HG02852 (cell line): Measurements from ENCODE around the gene NUAK1.

Experiments used
- ATAC-seq: cut with Tn5 transposase; IDR thresholded peaks from one replicate; pipeline ENCODE4 v1.9.1; 2021; ENCODE audit warnings: mild to moderate bottlenecking, moderate library complexity; ENCODE audit not compliant: unreplicated experiment

The NUAK1 gene

GRCh38 chr12:106132175-106133135 lies 6.3 kb downstream of the NUAK1 start:
- ATAC-seq, result no peak

DNA sequence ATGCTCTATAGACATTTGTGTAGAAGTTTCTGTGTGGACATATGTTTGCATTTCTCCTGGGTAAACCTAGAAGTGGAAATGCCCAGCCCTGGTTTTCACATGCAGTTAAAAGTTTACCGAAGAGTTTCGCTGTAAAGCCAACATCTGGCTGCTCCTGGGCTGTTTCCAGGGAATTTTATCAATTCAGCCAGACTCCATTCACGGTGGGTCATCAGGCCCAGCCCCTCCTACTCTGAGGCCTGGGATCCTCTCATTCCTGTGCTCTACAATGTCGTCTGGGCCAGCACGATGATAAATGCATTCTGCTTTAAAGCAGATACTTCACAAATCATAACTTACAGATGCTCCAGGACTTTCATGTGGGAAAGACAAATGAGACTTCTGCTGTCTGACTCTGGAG lies 7.1 kb downstream of the NUAK1 start:
- ATAC-seq, result no peak

DNA sequence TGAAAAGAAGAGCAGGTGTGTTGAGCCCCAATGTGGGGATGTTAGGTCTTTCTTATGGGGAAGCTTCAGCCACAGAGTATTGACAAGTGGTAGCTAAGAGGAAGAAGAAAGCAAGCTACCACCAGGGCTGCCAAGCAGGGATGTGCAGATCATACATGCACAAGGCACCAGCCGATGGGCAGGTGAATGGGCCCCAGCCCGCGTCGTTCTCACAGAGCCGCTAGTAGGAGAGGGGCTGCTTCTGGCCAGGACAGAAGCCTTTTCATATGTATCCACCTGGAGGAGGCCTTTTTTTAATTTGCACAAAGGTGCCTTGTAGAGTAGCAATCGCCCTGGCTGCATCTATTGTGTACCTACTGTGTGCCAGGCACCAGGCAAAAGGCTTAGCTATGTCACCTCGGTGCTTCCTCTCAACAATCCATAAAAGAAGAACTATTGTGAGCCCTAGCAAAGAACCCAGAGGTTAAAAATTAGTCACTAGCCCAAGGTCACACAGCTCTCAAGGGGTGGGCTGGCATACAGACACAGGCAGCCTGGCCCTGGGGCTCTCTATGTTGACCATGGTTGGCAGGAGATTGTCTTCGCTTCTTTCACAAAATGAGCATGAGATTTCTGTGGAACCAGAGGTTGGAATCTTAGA lies 8.2 kb downstream of the NUAK1 start:
- no peak for ATAC-seq

- no peak for ATAC-seq
Observed at GRCh38 chr12:106128585-106129328, 10.0 kb downstream of the NUAK1 start.

GRCh38 chr12:106127338-106128126 lies 11.2 kb downstream of the NUAK1 start:
- no peak for ATAC-seq

- no peak for ATAC-seq
Observed at GRCh38 chr12:106126441-106127337, 12.1 kb downstream of the NUAK1 start.

- no peak for ATAC-seq
Observed at GRCh38 chr12:106125351-106126095, 13.2 kb downstream of the NUAK1 start.

DNA sequence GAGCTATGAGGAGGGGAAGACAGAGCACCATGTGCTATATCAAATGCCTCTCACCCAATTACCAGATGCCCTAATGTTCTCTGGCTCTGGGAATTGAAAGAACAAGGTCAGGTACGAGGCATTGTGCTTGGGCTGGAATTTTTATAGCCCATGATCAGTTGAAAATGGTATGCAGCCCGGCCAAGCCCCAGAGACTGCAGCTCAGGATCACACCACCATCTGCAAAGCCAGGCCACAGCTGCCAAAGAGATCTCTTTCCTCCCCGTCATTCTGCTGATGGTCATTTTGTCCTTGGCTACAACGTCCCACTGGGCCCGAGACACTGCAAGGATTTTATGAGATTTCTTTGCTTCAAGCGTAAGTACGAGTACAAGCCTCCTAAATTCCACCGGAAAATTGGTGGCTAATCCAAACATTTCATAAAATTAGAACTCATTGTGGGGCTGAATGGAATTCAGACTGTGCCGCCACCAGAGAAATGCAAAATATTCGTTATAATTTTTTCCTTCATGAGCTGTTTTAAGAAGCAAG lies 15.1 kb downstream of the NUAK1 start:
- no peak for ATAC-seq

GRCh38 chr12:106123110-106123509 lies 15.6 kb downstream of the NUAK1 start:
- ATAC-seq, result no peak

DNA sequence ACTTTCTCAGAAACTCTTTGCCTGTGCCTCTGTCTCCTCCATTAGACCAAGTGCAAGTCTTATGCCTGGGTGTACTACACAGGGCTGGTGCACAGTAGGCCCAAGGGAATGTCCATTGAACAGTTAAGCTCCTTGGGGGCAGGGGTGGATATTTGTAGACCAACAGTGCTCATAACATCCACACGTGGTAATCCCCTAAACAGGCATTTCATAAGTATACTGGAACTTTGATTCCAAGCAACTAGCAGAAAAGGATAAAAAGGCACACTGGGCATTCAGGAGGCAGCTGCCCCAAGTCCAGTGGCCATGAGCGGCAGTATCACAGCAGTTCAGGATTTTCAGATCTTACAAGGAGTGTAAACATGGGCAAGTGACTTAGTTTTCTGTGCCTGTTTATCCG lies 16.8 kb downstream of the NUAK1 start:
- ATAC-seq, result no peak

DNA sequence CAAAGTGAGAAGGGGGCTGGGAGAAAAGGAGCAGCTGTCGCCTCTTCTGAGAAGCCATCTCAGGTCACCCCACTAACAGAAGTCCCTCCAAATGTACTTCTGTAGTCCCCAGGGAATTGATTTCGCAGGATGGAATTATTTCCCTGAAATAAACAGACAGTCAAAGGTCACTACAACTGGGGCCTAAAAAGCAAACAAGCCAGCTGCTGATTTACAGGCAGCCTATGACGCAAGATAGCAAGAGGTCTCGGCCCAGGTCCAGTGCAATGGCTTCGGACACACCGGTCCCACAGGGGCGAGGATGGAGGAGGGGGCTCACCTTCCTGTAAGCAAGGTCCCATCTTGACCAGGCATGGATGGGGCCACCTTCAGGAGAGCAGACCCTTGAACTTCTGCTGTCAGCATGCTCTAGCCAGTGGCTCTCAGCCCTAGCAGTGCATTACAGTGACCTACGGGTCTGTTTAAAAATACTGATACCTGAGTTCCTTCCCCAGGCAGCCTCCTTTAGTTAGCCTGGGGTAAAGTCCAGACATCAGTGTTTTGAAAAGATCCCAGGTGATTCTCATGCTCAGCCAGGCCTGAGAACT lies 18.1 kb downstream of the NUAK1 start:
- no peak for ATAC-seq

GRCh38 chr12:106119301-106119700 lies 19.5 kb downstream of the NUAK1 start:
- ATAC-seq, result no peak

DNA sequence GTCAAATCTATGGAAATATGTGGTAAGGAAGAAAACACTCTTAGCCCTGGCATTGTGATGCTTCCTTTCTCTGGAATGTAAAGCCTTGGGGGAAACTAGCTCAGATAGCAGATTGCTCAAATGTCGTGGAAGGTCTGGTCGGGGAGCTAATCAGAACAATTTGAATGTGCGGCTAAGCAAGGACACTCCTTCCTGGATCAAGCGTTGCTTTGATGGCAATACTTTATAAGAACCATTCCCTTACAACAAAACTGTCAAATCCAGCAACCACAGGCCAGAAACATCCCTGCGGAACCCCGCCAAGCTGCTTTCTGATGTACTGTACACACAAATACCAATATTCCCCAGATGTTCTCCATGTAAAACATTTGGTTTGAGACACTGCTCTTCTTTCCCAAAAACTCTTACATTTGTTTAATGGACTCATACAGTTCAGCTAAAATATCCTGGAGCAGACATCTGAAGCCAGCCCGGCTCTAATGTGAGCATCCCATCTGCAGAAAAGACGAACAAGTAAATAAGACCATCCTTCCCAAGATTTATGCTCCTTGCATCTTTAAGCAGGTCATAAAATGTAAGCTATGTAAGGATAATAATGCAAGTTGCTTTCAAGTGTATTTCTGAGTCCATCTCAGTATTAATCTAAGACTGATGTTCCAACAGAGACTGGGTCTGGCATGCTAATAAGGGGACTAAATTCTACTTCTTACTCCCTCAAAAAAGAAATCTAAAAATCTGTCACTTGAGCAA lies 20.2 kb downstream of the NUAK1 start:
- no peak for ATAC-seq

- no peak for ATAC-seq
Observed at GRCh38 chr12:106115440-106115839, 23.3 kb downstream of the NUAK1 start.

DNA sequence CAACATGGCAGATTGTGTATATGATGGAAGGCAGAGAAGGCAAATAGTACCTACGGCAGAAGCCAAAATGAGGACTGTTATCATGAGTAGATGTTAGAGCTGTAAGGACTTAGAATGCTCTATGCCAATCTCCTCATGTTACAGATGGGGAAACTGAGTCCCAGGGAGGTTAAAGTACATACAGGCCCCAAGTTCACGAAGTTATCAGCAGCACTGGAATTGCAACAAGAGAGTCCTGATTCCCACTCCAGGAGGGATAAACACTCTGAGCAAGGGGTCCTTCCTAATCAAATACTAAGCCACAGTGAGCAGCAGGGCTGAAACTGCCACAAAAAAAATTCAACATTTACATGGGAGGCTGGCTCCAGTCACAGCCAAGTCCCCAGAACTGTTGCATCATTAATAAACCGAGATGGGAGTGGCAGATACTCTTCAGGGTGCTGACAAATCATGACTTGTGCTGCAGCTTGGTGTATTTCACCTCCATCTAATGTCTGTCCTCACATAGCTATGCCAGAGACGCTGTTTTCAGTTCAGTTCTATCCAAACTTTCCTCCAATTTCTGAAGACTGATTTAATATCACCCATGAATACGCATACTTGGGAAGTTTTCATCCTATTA lies 24.2 kb downstream of the NUAK1 start:
- no peak for ATAC-seq

GRCh38 chr12:106113824-106114446 lies 24.8 kb downstream of the NUAK1 start:
- ATAC-seq, result no peak

DNA sequence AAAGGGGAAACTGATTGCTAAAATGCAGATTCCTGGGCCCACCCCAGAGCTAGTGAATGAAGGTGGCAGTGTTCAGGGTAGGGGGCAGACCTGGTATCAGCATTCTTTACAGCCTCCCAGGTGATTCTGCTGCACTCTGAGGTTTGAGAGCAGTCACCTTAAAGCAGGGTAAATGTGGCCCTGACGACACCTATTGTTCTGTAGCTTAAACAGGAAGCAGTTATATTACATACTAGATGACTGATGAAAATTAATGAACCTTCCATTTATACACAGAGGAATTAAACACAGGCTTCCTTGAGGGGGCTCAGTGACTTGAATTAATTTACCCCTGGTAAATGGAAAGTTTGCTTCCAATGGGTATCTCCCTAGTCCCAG lies 25.3 kb downstream of the NUAK1 start:
- no peak for ATAC-seq
